HG02938 (cell line): ENCODE results near the gene FGF3.

Experiments
- ATAC-seq: cut with Tn5 transposase; IDR thresholded peaks from one replicate; pipeline ENCODE4 v1.9.1; 2021; ENCODE audit warnings: mild to moderate bottlenecking, moderate library complexity; ENCODE audit not compliant: unreplicated experiment

FGF3 gene

DNA sequence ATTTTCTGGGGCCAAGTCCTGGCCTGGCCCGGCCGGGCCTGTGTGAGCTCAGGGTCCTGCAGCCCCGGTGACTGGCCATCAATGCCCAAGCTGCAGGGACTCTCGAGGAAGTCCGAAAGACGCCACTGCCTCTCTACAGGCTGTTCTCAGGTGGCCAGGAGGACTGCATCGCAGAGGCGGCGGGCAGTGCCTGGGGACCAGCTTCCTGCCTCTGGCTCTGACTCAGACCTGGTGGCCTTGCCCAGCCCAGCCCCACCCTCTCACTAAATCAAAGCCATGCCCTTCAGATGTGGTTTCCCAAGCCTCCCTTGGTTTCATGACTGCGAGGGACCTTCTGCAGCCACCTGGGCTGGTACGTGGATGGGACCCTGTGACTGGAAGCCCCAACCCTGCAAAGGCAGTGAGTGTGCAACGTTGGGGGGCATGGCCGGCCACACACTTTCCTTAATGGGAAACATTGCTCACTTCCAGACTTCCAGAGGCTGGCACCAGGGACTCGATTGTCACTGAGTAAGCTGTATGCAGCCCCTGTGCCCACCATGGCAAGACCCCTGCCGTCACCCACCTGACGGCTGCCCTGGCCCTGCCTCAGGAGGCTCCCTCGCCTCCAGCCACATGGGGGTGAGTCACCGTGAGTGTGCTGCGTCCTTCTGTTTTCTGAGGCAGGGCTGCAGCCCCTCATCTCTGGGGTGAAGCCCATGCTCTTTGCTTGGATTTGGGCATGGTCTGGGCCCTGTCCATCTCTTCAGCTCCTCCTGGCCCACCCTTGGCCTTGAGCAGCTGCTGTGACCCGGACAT lies 6.0 kb upstream of the FGF3 start:
- ATAC-seq: no peak

DNA sequence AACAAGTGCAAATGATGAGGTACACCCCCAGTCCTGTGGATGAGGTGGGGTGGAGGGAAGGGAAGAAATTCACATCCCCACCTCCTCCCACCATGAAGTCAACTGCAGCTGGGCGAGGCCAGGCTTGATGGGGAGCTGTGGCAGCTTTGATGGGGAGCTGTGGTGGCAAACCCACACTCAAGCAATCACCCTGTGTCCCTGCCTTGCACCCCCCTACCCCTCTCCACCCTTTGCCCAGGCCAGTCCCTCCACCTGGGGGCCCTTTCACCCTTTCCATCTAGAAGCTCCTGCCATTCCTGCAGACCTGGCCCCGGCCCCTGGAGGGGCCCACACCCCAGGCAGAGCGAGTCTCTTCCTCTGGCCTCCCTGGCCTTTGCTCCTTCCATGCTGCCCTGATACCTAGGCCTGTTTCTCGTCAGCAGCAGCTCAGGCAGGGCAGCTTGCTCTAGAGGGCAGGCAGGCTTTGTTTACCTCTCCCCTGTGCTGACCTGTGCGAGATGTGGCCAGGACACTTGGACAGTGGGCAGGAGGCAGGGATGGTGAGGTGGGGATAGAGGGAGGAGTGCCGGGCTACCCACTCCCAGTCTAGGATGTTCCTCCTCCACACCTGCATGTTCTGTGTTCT lies 4.5 kb upstream of the FGF3 start:
- no peak for ATAC-seq

DNA sequence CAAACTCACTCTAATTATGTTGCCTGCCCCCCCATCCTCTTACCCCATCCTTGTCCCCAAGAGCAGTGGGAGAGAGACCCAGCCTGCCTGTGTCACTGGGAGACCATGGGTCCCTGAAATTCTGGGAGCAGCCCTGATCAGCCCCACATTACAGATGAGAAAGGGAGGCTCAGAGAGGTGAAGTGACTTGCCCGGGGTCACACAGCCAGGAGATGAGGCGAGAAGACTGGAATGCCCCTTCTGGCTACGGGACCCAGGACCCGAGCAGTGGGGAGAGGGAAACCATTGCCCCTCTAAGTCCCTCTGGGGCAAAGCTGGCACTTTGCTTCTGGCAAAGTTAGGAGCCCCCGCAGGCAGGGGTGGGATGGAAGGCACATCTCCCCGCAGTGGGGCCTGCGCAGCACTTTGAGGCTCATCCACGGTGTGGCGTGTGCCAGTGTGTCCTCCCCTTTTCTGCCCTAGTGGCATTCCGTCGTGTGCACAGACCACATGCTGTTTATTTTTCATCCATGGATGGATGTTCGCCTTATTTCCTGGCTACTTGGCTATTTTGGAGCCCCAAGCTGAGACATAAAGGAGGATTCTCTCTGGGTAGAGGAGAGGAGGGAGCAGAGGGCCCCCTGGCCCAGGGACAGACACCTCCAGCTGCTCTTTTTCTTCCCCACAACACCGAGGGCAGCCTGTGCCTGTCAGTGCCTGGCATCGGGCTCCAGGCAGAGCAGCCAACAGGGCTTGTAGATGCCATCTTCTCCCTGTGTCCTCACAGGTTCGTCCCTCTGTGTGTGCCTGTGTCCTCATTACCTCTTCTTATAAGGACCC lies 3.7 kb upstream of the FGF3 start:
- ATAC-seq: no peak

GRCh38 chr11:69821511-69822040 lies 2.4 kb upstream of the FGF3 start:
- no peak for ATAC-seq

DNA sequence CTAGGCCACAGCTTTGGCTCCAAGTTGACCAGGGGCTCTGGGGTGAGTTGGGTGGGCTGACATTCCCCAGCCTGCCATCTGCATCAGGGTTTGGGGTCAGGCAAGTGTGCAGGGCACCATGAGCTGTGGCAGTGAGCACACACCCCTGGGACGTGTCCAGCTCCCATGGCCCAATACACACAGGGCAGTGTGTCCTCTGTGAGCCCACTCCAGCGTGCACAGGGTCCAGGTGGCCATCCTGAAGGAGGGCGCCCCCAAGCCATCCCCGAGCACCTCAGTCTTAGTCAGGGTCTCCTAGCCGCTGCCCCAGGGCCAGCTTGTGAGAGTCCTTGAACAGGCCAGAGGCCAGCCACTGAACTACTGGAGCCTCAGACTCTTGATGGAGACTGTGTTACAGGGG lies 1.2 kb upstream of the FGF3 start:
- ATAC-seq: no peak

DNA sequence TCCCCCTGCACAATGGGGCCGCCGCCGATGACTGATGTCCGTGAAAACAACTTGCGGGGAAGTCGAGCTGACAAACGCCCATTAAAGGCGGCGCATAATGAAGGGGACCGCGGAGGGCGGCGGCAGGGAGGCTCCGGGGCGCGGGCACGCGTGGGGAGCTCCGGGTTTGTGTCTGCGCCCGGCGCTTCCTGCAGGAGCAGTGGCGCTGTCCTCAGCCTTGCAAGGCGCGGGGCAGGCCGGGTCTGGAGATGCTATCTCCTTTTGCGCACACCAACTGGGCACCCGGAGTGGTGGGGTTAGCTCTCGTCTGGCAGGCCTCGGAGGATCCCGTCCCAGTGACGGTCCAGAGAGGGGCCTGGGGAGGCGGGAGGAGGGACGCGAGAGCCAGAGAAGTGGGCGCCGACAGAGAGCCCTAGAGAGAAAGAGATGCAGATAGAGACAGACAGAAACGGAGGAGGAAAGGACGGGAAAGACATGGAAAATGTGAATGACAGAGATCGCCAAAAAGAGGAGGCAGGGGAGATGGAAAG lies 390 bp upstream of the FGF3 start:
- ATAC-seq: no peak

DNA sequence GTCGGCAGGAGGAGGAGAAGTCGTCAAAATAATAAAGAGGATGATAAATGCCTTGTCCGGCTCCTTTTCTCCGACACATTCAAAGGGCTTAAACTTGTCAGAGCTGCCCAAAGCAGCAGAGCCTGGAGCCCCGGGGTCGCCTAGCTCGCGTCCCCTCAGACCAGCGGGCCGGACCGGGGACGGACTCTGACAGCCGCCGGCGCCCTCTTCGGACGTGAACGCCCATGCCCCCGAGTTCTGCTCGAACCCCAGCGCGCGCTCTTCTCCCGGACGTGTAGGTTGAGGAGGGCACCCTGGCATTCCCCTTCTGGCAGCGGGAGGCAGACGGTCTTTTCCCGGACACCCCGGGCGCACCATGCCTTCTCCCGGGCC lies 999 bp downstream of the FGF3 start:
- no peak for ATAC-seq

DNA sequence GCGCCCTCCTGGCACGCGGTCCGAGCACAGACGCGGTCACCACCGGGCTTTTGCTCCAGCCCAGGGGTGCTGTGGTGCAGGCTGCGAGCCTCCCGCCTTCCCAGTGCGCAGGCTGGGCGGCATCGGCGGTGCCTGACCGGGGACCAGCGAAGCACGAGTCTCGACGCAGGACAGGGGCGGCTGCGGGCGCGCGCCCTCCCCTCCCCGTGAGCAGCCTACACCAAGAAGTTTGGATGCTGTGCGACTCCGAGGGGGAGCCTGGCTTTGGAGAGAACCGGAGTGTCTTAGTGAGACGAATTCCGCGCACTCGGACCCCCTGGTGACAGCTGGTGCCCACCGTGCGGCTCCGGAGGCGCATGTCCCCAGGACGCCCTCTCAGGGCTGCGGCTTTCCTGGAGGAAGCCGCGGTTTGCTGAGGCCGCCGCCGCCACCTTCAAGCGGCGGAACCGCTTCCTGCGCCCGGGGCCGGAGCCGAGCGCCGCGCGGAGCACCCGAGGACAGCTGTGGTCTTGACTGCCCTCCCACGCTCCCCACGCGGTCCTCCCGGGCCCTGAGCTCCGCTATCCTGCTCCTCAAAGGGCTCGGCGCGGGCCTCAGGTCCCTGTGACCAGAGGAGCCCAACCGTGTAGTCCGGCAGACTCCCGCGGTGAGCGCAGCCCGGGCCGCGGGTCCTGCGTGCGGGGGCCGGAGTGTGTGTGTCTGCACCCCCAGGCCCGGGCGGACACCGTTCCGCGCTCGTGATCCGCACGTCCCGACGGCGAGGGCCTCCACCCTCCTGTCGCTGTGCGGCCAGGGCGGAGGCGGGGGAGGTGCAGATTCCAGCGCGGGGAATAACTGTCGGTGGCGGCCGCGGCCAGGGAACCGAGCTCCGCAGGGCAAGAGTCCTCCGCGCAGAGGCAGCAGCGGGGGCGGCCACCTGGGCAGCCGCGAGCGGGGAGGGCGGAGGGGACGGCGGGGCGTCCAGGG lies 1.7 kb downstream of the FGF3 start:
- ATAC-seq: no peak

- no peak for ATAC-seq
Observed at GRCh38 chr11:69816671-69817070, 2.5 kb downstream of the FGF3 start.

GRCh38 chr11:69815973-69816372 lies 3.2 kb downstream of the FGF3 start:
- ATAC-seq: no peak

- ATAC-seq: no peak
Observed at GRCh38 chr11:69814902-69815301, 4.3 kb downstream of the FGF3 start.

DNA sequence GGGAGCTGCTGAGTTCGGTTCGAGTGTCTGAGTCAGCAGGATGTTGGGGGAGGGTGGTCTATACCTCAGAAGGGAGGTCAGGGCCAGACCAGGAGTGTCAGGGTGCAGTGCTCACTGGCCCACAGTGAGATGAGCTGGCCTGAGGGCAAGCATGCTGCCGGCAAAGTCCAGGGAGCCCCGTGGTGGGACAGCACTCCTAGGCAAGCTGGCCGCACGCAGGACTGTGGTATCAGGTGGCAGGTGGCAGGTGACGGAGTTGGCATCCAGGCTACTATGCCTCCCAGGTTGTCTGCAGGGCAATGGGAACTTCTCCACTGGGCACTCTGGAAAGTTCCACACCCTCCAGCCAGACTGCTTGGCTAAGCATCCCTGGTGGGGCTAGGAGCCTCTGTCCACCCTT lies 4.8 kb downstream of the FGF3 start:
- no peak for ATAC-seq

GRCh38 chr11:69813839-69814238 lies 5.4 kb downstream of the FGF3 start:
- ATAC-seq: no peak

DNA sequence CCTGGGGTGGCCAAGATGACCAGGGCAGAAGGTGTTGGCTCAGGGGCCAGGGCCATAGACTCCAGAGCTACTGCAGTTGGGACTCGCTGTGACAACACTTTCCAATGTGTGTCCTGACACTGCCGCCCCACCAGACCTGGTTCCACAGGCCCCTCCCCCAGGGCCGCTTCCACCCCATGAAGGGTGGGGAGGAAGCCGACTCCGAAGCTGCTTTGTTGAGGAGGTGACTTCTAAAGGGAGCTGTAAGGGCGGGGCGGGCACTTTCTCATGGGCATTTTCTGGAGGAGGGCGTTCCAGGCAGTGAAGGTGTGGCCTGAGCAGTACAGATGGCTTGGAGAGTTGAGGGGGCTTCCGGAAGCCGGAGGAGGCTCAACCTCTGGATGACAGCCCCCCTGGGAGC lies 6.3 kb downstream of the FGF3 start:
- ATAC-seq: no peak

DNA sequence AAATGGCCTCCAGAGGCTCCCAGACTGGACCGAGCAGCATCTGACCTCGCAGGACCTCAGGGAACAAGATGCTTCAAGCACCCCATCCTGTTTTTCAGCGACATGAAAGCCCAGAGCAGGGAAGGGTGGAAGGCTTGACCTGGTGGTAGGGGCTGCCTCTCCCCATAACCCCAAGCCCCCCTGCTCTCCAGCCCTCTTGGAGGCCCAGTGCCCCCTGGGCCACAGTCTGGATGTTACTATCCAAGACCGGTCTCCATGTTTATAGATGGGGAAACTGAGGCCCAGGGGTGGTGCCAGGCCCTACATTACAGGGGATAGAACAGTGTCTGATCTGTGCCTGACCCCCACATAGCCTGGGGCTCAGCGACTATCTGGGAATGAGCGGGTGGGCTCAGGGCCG lies 7.0 kb downstream of the FGF3 start:
- no peak for ATAC-seq

DNA sequence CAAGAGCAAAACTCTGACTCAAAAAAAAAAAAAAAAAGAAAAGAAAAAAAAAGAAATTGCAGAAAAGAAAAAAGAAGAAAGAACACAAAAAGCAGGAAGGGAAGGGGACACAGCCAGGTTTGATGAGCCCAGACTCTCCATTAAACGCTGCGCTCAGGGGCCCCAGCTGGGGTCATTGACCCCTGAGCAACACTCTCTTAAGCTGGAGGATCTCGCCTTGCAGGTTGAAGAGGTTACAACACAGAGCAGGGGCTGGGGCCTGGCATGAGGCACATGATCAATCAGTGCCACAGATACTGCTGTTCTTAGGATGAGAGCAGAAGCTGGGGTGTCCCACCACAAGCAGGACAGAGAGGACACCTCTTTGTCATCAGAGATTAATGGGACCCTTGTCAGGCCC lies 7.8 kb downstream of the FGF3 start:
- no peak for ATAC-seq

- no peak for ATAC-seq
Observed at GRCh38 chr11:69810289-69811118, 8.7 kb downstream of the FGF3 start.

DNA sequence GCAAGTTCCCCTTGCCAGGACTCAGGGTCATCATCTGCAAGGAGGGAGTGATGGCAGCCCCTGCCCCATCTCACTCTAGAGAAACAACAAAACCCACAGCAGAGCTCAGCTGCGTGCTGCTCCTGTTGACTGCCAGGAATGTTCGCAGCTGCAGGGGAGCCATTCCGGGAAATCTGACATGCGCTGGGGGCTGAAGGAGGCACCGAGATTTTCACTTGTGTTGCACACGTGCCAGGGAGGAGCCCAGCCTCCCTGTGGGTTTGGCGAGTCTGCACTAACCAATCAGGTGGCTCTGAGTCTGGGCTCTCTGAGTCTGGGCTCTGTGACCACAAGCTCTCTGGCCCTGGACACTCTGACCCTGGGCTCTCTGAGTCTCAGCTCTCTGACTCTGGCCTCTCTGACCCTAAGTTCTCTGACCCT lies 10.5 kb downstream of the FGF3 start:
- no peak for ATAC-seq

DNA sequence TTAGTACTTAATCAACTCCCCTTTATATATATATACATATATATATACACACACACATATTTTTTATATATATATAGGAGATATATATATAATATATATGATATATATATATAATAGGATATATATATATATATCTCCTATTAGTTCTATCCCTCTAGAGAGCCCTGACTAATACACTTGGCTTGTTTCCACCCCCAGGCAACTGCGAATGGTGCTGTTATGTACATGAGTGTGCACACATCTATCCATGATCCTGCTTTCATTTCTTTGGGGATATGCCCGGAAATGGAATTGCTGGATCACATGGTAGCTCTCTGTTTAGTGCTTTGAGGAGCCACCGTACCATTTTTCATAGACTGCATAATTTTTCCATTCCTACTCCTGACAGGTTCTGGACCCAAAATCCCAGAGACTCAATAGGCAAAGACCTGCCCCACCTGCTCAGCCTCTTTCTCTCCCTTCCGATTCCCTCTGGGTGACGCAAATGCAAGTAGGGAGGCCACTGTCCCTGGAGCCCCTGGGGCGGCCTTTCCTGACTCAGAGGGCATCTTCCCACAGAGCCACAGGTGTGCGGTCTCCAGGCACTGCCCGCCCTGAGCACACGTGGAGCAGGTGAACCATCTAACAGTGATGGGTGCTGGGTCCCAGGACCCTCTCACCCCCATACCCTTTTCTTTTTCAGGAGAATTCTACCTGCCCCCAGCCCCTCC lies 12.0 kb downstream of the FGF3 start:
- ATAC-seq: no peak
